Stomach smooth muscle (tissue), 2 donors: ENCODE results near the gene ARX.

Experiments used
- H3K27ac ChIP-seq: one replicate; pipeline ENCODE4 v1.7.0; 2013; ENCODE audit warnings: mild to moderate bottlenecking, low read length, inconsistent platforms
- H3K27me3 ChIP-seq, 2 donors: one replicate each; pipeline ENCODE4 v1.7.0; 2013; ENCODE audit warnings: low read length in 2 of 2; ENCODE audit not compliant: insufficient read depth in 2 of 2, control insufficient read depth in 1 of 2
- H3K36me3 ChIP-seq, 2 donors: one replicate each; pipeline ENCODE4 v1.7.0; 2013; ENCODE audit warnings: low read length in 2 of 2; ENCODE audit not compliant: control insufficient read depth in 2 of 2, insufficient read depth in 2 of 2
- H3K4me1 ChIP-seq: one replicate; pipeline ENCODE4 v1.7.0; 2013; ENCODE audit warnings: low read length; ENCODE audit not compliant: control insufficient read depth, insufficient read depth
- H3K4me3 ChIP-seq, 2 donors: one replicate each; pipeline ENCODE4 v1.7.0; 2013; ENCODE audit warnings: low read length in 2 of 2
- H3K9ac ChIP-seq, 2 donors: one replicate each; pipeline ENCODE4 v1.7.0; 2013; ENCODE audit warnings: low read length in 2 of 2, mild to moderate bottlenecking in 1 of 2
- H3K9me3 ChIP-seq, 2 donors: one replicate each; pipeline ENCODE4 v1.7.0; 2013; ENCODE audit warnings: low read length in 2 of 2; ENCODE audit not compliant: control insufficient read depth in 2 of 2
- donor health status: healthy.
- donor health status: Pancreatic carcinoma.

The ARX gene

DNA sequence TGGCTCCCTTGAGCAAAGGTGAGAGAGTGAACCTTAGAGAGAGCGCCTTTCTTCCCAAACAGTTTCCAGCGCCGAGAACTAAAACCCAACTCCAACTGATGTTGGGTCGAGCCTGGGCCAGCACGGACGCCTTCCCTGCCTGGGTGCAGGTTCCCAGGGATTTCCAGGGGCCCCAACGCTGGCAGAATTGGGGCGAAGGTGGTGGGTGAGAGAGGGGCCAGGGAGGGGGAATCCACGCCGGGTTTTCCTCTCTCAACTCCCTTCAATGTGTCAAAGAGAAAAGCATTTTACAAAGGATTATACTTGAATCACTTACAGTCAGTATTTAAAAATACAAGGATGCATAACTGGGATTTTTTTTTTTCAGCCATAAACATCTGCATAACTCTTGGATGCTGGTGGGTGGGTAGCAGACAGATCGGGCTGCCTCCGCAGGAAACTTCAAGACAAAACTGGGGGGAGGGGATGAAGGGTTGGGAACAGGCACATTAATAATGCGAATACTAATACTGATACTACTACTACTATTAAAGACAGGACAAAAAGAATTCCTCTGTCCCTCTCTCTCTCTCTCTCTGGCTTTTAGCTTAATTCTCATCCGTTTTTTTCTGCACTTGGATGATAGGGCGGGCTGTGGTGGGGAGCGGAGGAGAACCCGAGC, 1.3 kb upstream of the ARX start:
- Histone ChIP-seq H3K4me1 (peaks cover 16% of the 10 kb centered on the region), H3K27ac (no peak overlapping the region), H3K36me3 (no peaks in the 10 kb centered on the region), H3K9ac (no peak overlapping the region), H3K4me3 (no peak overlapping the region), H3K9me3 (no peaks in the 10 kb centered on the region), H3K27me3 (peaks cover 67 to 73% of the 10 kb centered on the region in 2 donors)

DNA sequence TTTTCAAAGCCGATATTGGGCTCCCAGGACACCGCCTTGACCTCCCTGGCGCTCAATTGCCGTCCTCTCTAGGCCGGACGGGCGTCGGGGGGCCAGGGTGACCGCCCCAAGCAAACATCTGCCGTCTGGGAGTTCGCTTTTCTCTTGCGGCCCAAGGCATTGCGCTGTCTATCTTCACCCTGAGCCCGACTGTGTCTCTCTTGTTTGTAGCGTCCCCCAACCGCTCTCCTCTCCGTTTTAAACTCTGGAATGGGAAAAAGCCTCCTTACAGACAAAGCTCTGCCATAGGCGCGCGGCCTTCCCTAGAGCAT, 551 bp upstream of the ARX start:
- Histone ChIP-seq H3K27ac (no peak overlapping the region), H3K9ac (no peak overlapping the region), H3K4me1 (peaks cover 16% of the 10 kb centered on the region), H3K9me3 (no peaks in the 10 kb centered on the region), H3K4me3 (no peak overlapping the region), H3K27me3 (peaks cover 68 to 77% of the 10 kb centered on the region in 2 donors), H3K36me3 (no peaks in the 10 kb centered on the region)

DNA sequence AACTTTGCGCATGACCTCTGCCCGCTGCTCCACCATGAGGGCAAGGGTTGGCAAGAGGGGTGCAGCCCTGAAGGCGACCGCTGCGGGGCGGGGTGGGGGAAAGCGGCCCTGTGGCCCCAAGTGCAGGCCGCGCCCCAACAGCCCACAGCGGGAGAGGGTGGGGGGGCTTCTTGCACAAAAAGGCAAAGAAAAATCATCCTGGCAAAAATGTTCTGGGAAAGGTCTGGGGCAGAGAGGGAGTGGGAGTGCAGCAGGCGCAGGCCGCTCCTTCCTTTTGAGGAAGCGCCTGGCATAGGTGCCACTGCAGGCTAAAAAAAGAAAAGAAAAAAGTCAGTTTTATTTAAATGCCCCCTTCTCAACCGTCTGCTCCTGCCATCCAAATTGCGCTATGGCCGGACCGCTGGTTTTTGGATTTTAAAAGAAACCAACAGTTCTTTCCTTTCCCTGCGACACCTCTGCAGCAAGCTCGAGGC, 1.4 kb downstream of the ARX start:
- Histone ChIP-seq H3K4me3 (no peak overlapping the region), H3K36me3 (no peaks in the 10 kb centered on the region), H3K4me1 (peaks cover 13% of the 10 kb centered on the region), H3K27ac (no peak overlapping the region), H3K27me3 (peaks cover 65 to 73% of the 10 kb centered on the region in 2 donors), H3K9ac (no peak overlapping the region), H3K9me3 (no peaks in the 10 kb centered on the region)

DNA sequence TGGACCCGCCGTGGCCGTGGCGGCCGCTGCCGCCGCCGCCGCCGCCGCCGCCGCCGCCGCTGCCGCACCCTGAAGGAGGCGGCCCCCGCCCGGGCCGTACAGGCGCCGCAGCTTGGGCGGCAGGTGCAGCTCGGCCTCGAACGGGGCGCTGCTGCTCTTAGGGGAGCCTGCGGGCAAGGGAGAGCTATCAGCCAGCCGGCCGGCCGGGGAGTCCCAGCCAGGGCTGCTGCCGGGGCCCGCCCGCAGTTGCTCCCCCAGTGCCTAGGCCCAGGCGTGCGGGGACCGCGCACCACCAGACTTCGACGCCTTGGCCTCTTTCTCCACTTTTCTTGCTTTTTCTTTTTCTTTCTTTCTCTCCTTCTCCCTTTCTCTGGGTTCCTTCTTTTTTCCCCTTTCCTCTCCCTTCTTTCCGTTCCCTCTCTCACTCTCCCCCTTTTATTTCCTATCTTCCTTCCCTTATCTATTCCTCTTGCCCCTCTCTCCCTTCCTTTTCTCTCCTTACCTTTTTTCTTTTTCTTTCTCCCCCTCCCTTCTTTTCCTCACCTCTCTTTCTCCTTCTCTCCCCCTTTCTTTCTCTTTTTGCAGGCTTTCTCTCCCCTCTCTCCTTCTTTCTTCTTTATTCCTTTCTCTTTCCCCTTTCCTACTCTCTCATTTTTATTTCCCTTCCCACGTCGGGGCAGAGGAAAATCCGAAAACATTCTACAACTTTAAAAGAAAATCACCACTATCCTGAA, 2.0 kb downstream of the ARX start:
- Histone ChIP-seq H3K4me1 (peaks cover 13% of the 10 kb centered on the region), H3K36me3 (no peaks in the 10 kb centered on the region), H3K9me3 (no peaks in the 10 kb centered on the region), H3K27me3 (peaks cover 70 to 74% of the 10 kb centered on the region in 2 donors), H3K27ac (no peak overlapping the region), H3K4me3 (no peak overlapping the region), H3K9ac (no peak overlapping the region)

DNA sequence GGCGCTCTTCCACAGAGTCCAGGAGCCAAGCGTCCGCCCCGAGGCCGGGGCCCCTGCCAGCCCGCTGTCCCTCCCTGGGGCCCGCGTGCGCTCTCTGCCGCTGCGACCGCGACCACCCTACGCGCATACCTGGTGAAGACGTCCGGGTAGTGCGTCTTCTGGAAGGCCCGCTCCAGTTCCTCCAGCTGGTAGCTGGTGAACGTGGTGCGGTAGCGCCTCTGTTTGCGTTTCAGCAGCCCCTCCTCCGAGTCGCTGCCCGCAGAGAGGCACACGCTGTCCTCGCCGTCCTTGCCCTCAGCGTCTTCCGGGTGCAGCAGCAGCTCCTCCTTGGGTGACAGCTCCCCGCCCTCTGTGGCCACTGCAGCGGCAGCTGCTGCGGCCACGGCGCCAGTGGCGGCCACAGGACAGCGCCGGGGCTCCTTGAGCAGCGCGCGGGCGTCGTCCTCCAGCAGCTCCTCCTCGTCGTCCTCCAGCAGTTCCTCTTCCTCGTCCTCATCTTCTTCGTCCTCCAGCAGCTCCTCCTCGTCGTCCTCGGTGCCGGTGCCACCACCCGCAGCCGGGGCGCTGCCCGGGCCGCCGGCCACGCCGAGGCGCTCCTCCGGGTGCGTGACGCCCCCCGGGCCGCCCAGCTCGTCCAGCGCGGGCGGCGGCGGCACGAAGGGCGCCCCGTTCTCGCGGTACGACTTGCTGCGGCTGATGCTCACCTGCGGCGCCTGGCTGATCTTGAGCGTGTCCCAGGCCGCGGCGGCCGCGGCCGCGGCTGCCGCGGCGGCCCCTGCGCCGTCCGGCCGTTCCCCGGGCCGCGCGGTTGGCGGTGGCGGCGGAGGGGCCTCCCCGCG, 2.8 kb downstream of the ARX start:
- no peaks in the 10 kb centered on the region for H3K36me3 ChIP-seq
- H3K9ac ChIP-seq, result no peak overlapping the region
- H3K9me3 ChIP-seq, result no peaks in the 10 kb centered on the region
- no peak overlapping the region for H3K27ac ChIP-seq
- H3K4me1 ChIP-seq, result peaks cover 13% of the 10 kb centered on the region
- peaks cover 71 to 77% of the 10 kb centered on the region in 2 donors for H3K27me3 ChIP-seq
- peak overlapping the region in 1 of 2 donors; percentile 57 for H3K4me3 ChIP-seq

DNA sequence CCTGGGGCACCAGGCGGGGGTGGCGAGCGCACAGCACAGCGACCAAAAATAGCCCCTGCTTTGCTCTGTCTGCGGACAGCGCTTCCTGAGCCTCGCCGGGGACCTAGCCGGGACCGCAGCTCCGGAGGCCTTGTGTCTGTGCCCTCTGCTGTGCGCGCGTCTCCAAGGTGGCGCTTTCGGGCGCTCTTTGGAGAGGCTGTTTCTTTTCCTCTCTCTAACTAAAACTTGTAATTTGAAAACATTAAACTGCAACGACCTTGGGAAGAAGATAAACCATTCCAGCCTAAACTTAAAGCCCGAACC, 3.4 kb downstream of the ARX start:
- Histone ChIP-seq H3K9ac (no peak overlapping the region), H3K27me3 (peaks cover 71 to 79% of the 10 kb centered on the region in 2 donors), H3K4me1 (peaks cover 13% of the 10 kb centered on the region), H3K9me3 (no peaks in the 10 kb centered on the region), H3K4me3 (no peak overlapping the region), H3K27ac (no peak overlapping the region), H3K36me3 (no peaks in the 10 kb centered on the region)

DNA sequence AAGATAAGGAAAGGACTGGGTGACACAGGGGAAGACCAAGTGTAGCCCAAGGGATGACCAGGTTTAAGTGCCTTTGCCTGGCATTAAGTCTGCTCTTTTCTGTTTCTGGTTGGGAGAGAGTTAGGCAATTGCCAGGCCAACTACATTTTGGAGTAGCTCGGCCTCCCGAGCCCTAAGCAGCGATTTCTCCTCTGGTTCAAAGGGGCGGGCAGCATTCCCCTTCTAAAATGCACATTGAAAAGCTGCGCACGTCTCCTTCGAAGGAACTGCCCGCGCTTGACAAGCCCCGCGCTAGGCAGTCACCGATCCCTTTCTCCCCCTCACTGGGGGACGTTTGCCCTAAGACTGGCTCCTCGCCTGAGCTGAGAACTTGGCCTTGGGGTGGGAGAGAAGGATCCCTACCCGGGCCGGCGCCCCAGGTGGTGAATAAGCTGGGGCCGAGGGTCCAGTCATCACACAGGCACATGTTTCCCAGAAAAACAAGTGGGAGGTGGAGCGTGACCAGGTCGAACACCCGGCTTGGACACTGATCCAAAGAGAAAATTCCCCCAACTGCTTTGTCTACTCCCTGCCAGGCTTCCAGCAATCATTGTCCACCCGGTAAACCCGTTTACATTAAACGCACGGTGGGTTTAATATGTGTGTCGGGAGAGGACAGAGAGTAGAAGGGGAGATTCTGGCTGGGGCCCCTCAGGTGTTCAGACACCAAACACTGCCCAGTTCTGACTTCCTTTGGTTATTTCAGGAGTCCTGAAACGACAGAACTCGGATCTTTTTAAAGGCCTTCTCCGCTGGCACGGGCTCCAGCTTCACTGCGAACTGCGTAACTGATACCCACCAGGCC, 4.0 kb downstream of the ARX start:
- Histone ChIP-seq H3K9me3 (no peaks in the 10 kb centered on the region), H3K9ac (no peak overlapping the region), H3K27me3 (peaks cover 67 to 78% of the 10 kb centered on the region in 2 donors), H3K27ac (no peak overlapping the region), H3K4me1 (peaks cover 13% of the 10 kb centered on the region), H3K36me3 (no peaks in the 10 kb centered on the region), H3K4me3 (no peak overlapping the region)

DNA sequence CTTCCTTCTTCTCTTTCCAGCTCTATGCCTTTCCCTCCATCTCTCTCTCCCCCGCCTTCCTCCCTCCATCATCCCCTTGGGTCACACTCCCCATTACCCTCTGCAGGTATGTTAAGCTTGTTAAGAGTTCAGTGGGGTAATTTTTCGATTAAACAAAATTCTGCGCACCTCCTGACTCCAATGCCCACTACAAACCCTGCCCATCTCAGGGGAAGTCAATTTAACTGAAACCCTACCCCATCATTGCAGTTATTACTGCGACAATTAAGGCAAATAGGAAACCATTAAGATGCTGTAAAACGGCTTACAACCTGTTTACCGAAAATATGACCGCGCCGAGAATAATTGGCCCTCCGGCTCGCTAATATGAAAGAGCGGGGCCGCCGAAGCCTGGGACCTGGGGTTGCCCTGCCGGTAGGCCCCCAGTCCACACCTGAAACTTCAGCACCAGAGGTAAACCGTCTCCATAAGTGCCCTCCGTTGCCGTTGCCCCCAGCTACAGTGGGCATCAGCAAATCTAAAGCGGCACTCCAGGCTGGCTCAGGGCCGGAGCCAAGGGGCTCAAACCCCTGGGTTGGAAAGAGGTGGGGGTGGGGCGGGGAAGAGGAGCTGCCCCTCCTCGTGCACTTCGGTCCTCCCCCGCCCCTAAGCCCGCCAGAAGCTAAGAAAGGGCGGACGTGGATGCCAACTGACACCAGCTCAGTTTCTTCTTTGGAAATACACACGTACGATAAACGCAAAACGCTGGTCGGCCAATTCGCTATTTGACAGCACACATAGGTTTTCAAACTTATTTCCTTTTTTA, 4.8 kb downstream of the ARX start:
- H3K27me3 ChIP-seq, result peaks cover 67 to 77% of the 10 kb centered on the region in 2 donors
- H3K27ac ChIP-seq, result no peak overlapping the region
- peaks cover 13% of the 10 kb centered on the region for H3K4me1 ChIP-seq
- H3K9ac ChIP-seq, result no peak overlapping the region
- H3K36me3 ChIP-seq, result no peaks in the 10 kb centered on the region
- no peak overlapping the region for H3K4me3 ChIP-seq
- H3K9me3 ChIP-seq, result no peaks in the 10 kb centered on the region

DNA sequence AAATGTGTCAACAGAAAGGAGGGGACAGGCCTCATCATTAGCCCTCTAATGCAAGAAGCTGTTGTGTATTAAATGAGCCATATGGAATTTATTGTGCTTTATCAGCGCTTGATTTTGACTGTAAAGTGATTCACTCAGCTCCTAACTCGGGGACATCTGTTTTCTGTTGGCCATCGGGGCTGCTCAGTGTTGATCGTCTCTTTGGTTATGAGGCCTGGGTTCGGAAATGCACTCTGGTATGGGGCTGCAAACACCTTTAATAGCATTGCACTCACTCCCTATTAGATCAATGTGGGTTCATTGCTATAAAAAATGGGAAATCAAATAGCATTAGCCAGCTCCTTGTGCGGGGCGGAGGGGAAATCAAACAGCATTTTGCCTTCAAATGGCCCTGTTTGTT, 6.4 kb downstream of the ARX start:
- H3K9ac ChIP-seq, result no peak overlapping the region
- no peak overlapping the region for H3K4me3 ChIP-seq
- H3K27me3 ChIP-seq, result peaks cover 61 to 69% of the 10 kb centered on the region in 2 donors
- no peak overlapping the region for H3K27ac ChIP-seq
- no peaks in the 10 kb centered on the region for H3K9me3 ChIP-seq
- H3K4me1 ChIP-seq, result peaks cover 23% of the 10 kb centered on the region
- no peaks in the 10 kb centered on the region for H3K36me3 ChIP-seq
